Effector memory CD4-positive, alpha-beta T cell (primary cell): ENCODE results near the gene SMCO2.

ENCODE experiments used
- DNase-seq, 3 donors: peaks; one replicate each; pipeline ENCODE4 v3.0.0-alpha.2; 2020
- H3K27ac ChIP-seq: 2 replicates; pipeline ENCODE4 v1.7.0; 2013; ENCODE audit warnings: mild to moderate bottlenecking, low read length, moderate library complexity; ENCODE audit not compliant: insufficient read depth, poor library complexity, severe bottlenecking
- H3K27me3 ChIP-seq: replicated peaks from 2 replicates; pipeline ENCODE4 v1.7.0; 2013; ENCODE audit warnings: mild to moderate bottlenecking, low read length; ENCODE audit not compliant: insufficient read depth, control insufficient read depth, poor library complexity, severe bottlenecking
- H3K36me3 ChIP-seq: 2 replicates; pipeline ENCODE4 v1.7.0; 2013; ENCODE audit warnings: mild to moderate bottlenecking, low read length, moderate library complexity; ENCODE audit not compliant: control insufficient read depth, insufficient read depth
- H3K4me1 ChIP-seq: 2 replicates; pipeline ENCODE4 v1.7.0; 2013; ENCODE audit warnings: low read length, mild to moderate bottlenecking; ENCODE audit not compliant: control insufficient read depth, insufficient read depth, poor library complexity, severe bottlenecking
- H3K4me3 ChIP-seq: 2 replicates; pipeline ENCODE4 v1.7.0; 2013; ENCODE audit warnings: low read length, low read depth, mild to moderate bottlenecking; ENCODE audit not compliant: insufficient read depth, poor library complexity, severe bottlenecking
- H3K9me3 ChIP-seq: 2 replicates; pipeline ENCODE4 v1.7.0; 2013; ENCODE audit warnings: mild to moderate bottlenecking, low read length, moderate library complexity; ENCODE audit not compliant: control insufficient read depth

The SMCO2 gene

DNA sequence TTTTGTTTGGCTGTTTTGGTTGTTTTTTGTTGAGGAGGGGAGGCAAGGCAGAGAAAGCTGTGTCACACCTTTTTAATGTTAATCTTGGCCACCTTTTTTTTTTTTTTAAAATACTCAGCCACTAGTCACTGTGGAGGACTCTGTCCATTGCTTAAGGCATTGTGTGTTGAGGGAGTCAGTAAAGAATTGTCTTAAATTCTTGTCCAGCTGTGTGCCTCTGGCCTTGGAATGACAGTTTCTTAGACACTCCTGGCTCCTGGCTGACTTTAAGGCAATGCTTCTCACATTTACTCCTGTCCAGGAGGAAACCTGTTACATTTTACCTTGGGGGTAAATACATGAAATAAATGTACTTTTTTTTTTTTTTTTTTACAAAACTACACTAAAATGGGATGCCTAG, 18.1 kb upstream of the SMCO2 start:
- Histone ChIP-seq H3K27ac (no peak overlapping the region), H3K36me3 (no peaks in the 10 kb centered on the region)
- DNase-seq: no peak

DNA sequence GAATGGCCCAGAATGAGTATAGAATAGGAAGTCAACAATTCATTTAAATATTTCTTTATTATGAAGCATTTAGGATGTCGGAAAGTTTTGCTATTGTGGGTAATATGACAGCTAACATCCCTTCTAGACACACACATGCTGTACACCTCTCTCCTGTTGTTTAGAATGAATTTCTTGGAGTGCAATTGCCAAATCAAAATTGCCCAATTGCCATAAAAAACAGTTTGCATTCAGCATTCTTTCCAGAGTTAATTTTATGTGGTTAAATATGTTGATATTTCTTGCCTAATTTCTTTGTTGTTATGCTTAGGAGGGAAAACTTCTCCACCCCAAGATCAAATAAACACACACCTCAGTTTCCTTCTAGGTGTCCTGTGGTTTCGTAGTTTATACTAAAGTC, 16.9 kb upstream of the SMCO2 start:
- Histone ChIP-seq H3K9me3 (no peaks in the 10 kb centered on the region), H3K27ac (no peak overlapping the region), H3K4me3 (no peak overlapping the region), H3K27me3 (no peaks in the 10 kb centered on the region), H3K36me3 (no peaks in the 10 kb centered on the region), H3K4me1 (no peaks in the 10 kb centered on the region)
- no peak for DNase-seq

More for the DNA sequence above, 18.1 kb upstream of the SMCO2 start:
- H3K4me1 ChIP-seq: no peaks in the 10 kb centered on the region
- H3K27me3 ChIP-seq: no peaks in the 10 kb centered on the region
- H3K4me3 ChIP-seq: no peak overlapping the region
- H3K9me3 ChIP-seq: no peaks in the 10 kb centered on the region

DNA sequence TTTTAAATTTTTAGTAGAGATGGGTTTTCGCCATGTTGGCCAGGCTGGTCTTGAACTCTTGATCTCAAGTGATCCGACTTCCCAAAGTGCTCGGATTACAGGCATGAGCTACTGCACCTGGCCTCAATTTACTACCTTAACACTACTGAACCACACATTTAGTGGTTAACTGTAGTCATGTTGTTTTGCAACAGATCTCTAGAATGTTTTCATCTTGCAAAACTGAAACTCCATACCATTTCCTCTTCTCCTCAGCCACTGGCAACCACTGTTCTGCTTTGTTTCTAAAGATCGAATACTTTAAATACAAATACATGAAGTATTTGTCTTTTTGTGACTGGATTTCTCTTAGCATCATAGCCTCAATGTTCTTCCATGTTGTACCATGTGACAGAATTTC, 15.4 kb upstream of the SMCO2 start:
- DNase-seq: no peak
- H3K27ac ChIP-seq: no peak overlapping the region
- no peaks in the 10 kb centered on the region for H3K27me3 ChIP-seq
- no peaks in the 10 kb centered on the region for H3K4me1 ChIP-seq
- H3K4me3 ChIP-seq: no peak overlapping the region
- no peaks in the 10 kb centered on the region for H3K9me3 ChIP-seq
- H3K36me3 ChIP-seq: no peaks in the 10 kb centered on the region

DNA sequence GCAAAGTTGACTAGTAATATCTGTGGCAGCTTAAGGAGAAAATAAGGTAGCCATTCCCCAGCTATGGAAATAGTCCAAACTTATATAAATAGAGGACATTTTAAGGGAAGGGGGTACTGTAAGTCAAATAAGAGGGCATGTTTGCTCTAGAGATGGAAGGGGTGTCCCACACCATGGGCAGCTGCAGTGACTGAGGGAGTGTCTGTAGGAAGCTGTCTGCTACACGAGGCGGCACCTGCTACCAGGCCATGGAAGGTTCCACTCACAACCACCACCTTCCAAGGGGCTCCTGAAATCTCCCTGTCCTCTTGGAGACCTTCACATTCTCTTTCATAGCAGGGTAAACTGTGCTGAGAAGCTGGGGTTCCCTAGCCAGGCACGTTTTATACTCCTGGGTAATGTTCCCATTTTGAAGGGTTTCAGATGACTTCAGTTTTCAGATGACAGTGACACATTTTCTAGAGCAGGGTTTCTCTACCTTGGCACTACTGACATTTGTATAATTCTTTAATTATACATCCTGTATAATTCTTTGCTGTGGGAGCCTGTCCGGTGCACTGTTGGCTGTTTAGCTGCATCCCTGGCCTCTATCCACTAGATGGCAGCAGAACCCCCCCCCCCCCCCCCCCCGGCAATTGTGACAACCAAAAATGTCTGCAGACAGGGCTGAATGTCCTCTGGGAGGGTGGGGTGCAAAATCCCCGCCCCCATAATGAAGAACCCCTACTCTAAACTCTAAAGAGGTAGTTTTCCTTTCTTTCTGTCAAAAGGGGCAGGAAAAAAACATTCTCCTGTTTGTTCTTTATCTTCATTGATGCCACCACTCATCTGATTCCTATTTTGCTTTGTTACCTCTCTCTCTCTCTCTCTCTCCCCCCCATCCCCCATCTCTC, 11.6 kb upstream of the SMCO2 start:
- H3K27ac ChIP-seq: no peak overlapping the region
- no peaks in the 10 kb centered on the region for H3K27me3 ChIP-seq
- H3K4me1 ChIP-seq: no peaks in the 10 kb centered on the region
- DNase-seq: no peak
- no peak overlapping the region for H3K4me3 ChIP-seq
- no peaks in the 10 kb centered on the region for H3K9me3 ChIP-seq
- no peaks in the 10 kb centered on the region for H3K36me3 ChIP-seq

DNA sequence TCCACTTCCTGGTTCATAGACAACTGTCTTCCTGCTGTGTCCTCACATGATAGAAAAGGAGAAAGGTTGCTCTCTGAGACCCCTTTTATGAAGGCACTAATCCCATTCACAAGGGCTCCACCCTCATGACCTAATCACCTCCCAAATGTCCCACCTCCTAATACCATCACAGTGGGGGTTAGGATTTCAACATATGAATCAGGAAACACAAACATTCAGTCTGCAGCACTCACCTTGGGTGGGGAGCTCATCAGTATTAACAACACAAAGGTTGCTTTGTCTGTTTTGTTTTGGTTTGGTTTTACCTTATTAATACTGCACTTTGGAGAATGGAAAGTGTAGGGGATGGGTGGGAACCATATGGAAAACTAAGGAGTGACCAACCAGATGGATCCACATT, 10.5 kb upstream of the SMCO2 start:
- H3K27me3 ChIP-seq: no peaks in the 10 kb centered on the region
- no peak overlapping the region for H3K4me3 ChIP-seq
- no peak for DNase-seq

DNA sequence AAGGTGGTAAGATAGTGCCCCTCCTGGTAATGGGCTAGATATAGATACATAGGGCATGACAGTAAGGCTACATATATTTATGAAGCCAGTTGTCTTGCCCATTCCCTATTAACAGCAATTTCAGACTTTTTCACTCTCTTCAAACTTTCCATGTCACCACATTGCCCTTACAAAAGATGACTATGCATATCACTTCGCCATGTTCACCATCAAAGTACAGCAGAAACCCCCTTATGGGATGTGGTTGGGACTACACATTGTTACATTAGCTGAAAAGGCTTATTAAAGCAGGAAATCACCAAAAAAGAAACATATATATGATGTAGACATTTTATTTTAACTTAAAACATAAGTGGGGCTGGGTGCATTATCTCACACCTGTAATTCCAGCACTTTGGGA, 9.8 kb upstream of the SMCO2 start:
- Histone ChIP-seq H3K4me1 (no peaks in the 10 kb centered on the region), H3K27ac (no peak overlapping the region), H3K36me3 (no peaks in the 10 kb centered on the region), H3K9me3 (no peaks in the 10 kb centered on the region), H3K27me3 (no peaks in the 10 kb centered on the region), H3K4me3 (no peak overlapping the region)
- DNase-seq: no peak

More for the DNA sequence above, 10.5 kb upstream of the SMCO2 start:
- H3K36me3 ChIP-seq: no peaks in the 10 kb centered on the region
- no peak overlapping the region for H3K27ac ChIP-seq
- no peaks in the 10 kb centered on the region for H3K4me1 ChIP-seq
- no peaks in the 10 kb centered on the region for H3K9me3 ChIP-seq

DNA sequence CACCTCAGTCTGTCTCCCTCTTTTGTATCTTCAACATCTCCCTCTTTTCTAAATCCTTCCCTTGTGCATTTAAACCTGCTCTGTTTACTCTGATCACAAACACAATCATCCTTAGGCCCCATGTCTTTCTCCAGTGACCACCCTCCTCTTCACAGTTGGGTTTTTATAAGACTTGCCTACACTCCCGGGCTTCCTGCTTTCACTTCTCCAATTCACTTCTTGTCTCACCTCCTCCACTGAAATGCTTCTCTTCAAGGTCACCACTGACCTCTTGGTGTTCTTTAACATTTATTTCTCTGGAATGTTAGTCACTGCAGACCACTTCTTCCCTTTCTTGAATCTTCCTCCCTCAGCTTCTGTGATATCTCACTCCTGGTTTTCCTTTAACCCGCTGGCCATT, 8.7 kb upstream of the SMCO2 start:
- Histone ChIP-seq H3K4me1 (no peaks in the 10 kb centered on the region), H3K36me3 (no peaks in the 10 kb centered on the region), H3K4me3 (no peak overlapping the region), H3K9me3 (no peaks in the 10 kb centered on the region), H3K27me3 (no peaks in the 10 kb centered on the region), H3K27ac (no peak overlapping the region)
- DNase-seq: no peak

DNA sequence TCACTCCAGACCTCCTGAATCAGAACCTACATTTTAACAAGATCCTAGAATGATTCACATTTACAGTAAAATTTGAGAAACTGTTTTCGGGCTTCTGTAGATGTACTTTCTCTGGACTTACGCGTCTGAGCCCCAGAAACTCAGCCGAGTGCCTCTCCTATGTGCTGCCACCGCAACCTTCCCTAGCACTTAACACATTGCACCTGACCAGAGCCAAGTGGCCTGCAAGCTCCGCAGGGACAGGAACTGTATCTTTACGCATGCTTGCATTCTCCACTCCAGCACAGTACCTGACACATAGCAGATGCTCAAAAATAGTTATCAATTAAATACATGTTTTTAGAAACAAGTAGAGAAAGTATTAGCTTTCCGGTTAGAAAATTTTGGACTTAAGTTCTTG, 1.2 kb downstream of the SMCO2 start:
- no peaks in the 10 kb centered on the region for H3K4me1 ChIP-seq
- no peak overlapping the region for H3K27ac ChIP-seq
- H3K36me3 ChIP-seq: no peaks in the 10 kb centered on the region
- no peaks in the 10 kb centered on the region for H3K27me3 ChIP-seq
- H3K9me3 ChIP-seq: no peaks in the 10 kb centered on the region
- no peak for DNase-seq
- no peak overlapping the region for H3K4me3 ChIP-seq

DNA sequence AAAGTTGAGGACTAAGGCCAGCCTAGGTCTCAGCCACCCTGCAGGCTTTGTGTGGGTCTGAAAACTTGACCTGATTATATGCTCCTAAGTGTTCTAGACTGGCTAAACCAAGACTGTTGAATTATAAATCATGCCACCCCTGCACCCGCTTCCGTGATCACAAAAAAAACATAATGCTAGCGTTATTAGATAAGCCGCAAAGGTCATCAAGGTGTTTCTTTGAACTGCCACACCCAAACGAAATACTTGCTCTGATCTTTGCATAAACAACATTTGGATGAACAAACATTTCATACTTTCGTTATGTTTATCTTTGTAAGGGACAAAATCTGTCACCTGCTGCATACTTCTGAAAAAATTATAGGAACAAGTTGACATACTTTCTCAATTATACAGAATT, 2.5 kb downstream of the SMCO2 start:
- no peak overlapping the region for H3K27ac ChIP-seq
- H3K9me3 ChIP-seq: no peaks in the 10 kb centered on the region

DNA sequence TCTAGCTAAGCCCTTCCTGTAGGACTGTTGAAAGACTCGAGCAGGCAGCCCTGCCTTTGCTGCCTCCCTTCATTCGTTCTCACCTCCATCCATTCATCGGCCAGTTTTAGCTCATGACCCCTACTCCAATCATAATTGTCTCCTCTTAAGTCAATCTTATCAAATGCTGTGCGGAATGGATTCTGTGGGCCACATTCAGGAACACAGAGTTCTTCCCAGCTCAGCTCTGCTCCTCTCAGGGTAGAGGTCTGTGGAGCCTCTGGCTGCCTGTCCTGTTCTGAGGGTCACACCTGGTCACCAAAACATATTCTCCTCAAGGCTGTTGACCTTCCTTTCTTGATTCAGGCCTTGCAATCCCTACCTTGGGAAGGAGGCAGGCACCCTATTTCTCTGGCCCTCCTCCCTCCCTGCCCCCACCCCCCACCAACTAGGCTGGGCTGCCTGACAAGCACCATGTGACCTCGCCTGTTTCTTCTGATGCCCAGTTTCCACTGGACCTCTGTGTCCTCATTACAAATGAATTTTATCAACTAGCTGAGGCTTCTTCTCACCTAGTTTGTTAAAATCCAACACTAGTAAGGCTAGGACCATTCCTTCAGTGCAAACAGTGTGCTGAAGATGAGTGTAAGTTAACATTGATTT, 3.5 kb downstream of the SMCO2 start:
- no peaks in the 10 kb centered on the region for H3K27me3 ChIP-seq
- H3K27ac ChIP-seq: no peak overlapping the region
- H3K4me1 ChIP-seq: no peaks in the 10 kb centered on the region
- no peak for DNase-seq
- no peaks in the 10 kb centered on the region for H3K9me3 ChIP-seq
- no peaks in the 10 kb centered on the region for H3K36me3 ChIP-seq
- no peak overlapping the region for H3K4me3 ChIP-seq

More for the DNA sequence above, 2.5 kb downstream of the SMCO2 start:
- H3K4me1 ChIP-seq: no peaks in the 10 kb centered on the region
- H3K4me3 ChIP-seq: no peak overlapping the region
- DNase-seq: no peak
- no peaks in the 10 kb centered on the region for H3K36me3 ChIP-seq
- H3K27me3 ChIP-seq: no peaks in the 10 kb centered on the region
